HG02610 (cell line): Measurements from ENCODE around the gene P3H2.
"Not testable (repeated sequence)": the region's sequence is repeated elsewhere in the genome, so short reads cannot be mapped to it uniquely, and the experiment has no call there.

Experiments used
- ATAC-seq: cut with Tn5 transposase; IDR thresholded peaks from one replicate; pipeline ENCODE4 v1.9.1; 2021; ENCODE audit warnings: mild to moderate bottlenecking, moderate library complexity; ENCODE audit not compliant: unreplicated experiment

Gene P3H2

GRCh38 chr3:189990826-189991225, 129.9 kb downstream of the P3H2 start:
- ATAC-seq, result no peak

- ATAC-seq, result no peak
Observed at GRCh38 chr3:189988854-189989253, 131.8 kb downstream of the P3H2 start.

GRCh38 chr3:189988322-189988721, 132.4 kb downstream of the P3H2 start:
- ATAC-seq, result no peak

GRCh38 chr3:189985948-189986347, 134.7 kb downstream of the P3H2 start:
- no peak for ATAC-seq

GRCh38 chr3:189983612-189984011, 137.1 kb downstream of the P3H2 start:
- no peak for ATAC-seq

GRCh38 chr3:189982321-189982945, 138.3 kb downstream of the P3H2 start:
- no peak for ATAC-seq

- no peak for ATAC-seq
Observed at GRCh38 chr3:189981668-189982067, 139.0 kb downstream of the P3H2 start.

GRCh38 chr3:189978753-189979152, 141.9 kb downstream of the P3H2 start:
- ATAC-seq, result no peak

GRCh38 chr3:189977174-189977573, 143.5 kb downstream of the P3H2 start:
- no peak for ATAC-seq

- no peak for ATAC-seq
Observed at GRCh38 chr3:189975391-189975990, 145.2 kb downstream of the P3H2 start.

GRCh38 chr3:189974359-189974758, 146.3 kb downstream of the P3H2 start:
- ATAC-seq, result no peak

- ATAC-seq, result peak; percentile 72
Observed at GRCh38 chr3:189967254-189967865, 153.3 kb downstream of the P3H2 start.

- no peak for ATAC-seq
Observed at GRCh38 chr3:189966843-189967242, 153.9 kb downstream of the P3H2 start.

GRCh38 chr3:189964623-189965332, 155.9 kb downstream of the P3H2 start:
- ATAC-seq, result no peak

GRCh38 chr3:189962466-189962865, 158.2 kb downstream of the P3H2 start:
- no peak for ATAC-seq

GRCh38 chr3:189961522-189962161, 159.1 kb downstream of the P3H2 start:
- peak; percentile 66 for ATAC-seq

- ATAC-seq, result not testable (repeated sequence)
Observed at GRCh38 chr3:189961086-189961485, 159.6 kb downstream of the P3H2 start.

- ATAC-seq, result no peak
Observed at GRCh38 chr3:189954733-189955665, 165.7 kb downstream of the P3H2 start.

- ATAC-seq, result no peak
Observed at GRCh38 chr3:189953551-189953950, 167.1 kb downstream of the P3H2 start.

- no peak for ATAC-seq
Observed at GRCh38 chr3:189952272-189952671, 168.4 kb downstream of the P3H2 start.
